Kidney (tissue), 14 donors: ENCODE results near the gene MCU. TPM values are rescaled to one million over a fixed set of nuclear protein-coding genes. Genes with fewer than 3 reads are reported as not detected.

ENCODE experiments used
- DNase-seq, 5 donors: peaks; one replicate each; pipeline ENCODE4 v3.0.0-alpha.2; 2013 to 2020
- FAIRE-seq: peaks from 2 replicates; lab custom pipeline; 2012; peaks lifted over from hg19 to GRCh38; lab: Jason Lieb, UNC
- H3K27ac ChIP-seq, 2 donors: one replicate each; pipeline ENCODE4 v1.7.0; 2013; ENCODE audit warnings: low read depth in 2 of 2, low read length in 2 of 2, inconsistent platforms in 1 of 2
- H3K27me3 ChIP-seq: one replicate; pipeline ENCODE4 v1.7.1; 2013; ENCODE audit warnings: low read length, inconsistent platforms; ENCODE audit not compliant: control insufficient read depth, insufficient read depth
- H3K36me3 ChIP-seq, 3 donors: one replicate each; pipeline versions ENCODE4 v1.7.0 to v1.7.1; 2013; ENCODE audit warnings: low read length in 3 of 3, control low read depth in 1 of 3, inconsistent platforms in 1 of 3; ENCODE audit not compliant: insufficient read depth in 3 of 3, control insufficient read depth in 2 of 3
- H3K4me1 ChIP-seq, 3 donors: one replicate each; pipeline versions ENCODE4 v1.7.0 to v1.7.1; 2013; ENCODE audit warnings: low read length in 3 of 3, inconsistent platforms in 1 of 3, low read depth in 1 of 3; ENCODE audit not compliant: control insufficient read depth in 2 of 3, insufficient read depth in 2 of 3
- H3K4me3 ChIP-seq, 3 donors: one replicate each; pipeline versions ENCODE4 v1.7.0 to v1.8.1; 2013; ENCODE audit warnings: low read length in 3 of 3, control low read depth in 1 of 3, inconsistent platforms in 1 of 3
- H3K9ac ChIP-seq, 3 donors: one replicate each; pipeline versions ENCODE4 v1.7.0 to v1.7.1; 2013; ENCODE audit warnings: low read length in 3 of 3, control low read depth in 1 of 3, inconsistent platforms in 1 of 3
- H3K9me3 ChIP-seq, 3 donors: one replicate each; pipeline versions ENCODE4 v1.7.0 to v1.7.1; 2013; ENCODE audit warnings: low read length in 3 of 3, control low read depth in 1 of 3, inconsistent platforms in 1 of 3; ENCODE audit not compliant: control insufficient read depth in 2 of 3, insufficient read depth in 1 of 3
- intact Hi-C: fragments of 100-400 bp; cut with DNase I; formaldehyde crosslinking; loops from one replicate; pipeline ENCODE4 v1.11.1; 2022
- polyA plus RNA-seq: library from polyadenylated mRNA; stranded (reverse); fragments of 350-450 nt; fragmentation: Illumina TruSeq; extraction: RNeasy Lipid Tissue Mini Kit (QIAGEN cat#74804); gene quantifications from one replicate; pipeline ENCODE4 v1.2.3, GENCODE V29; 2014; ENCODE audit warnings: low read depth, low replicate concordance; ENCODE audit not compliant: insufficient read depth
- total RNA-seq: library from RNA; stranded (reverse); fragmentation: NEBNext Ultra II Directional; extraction: Animal tissue kit (Norgen Biotek cat#: 25700); gene quantifications from one replicate; pipeline ENCODE4 v1.2.1, GENCODE V29; 2021
- TF ChIP-seq, protein P1 (sequence below): IDR thresholded peaks from 3 replicates; pipeline ENCODE4 v1.5.1; 2012; ENCODE audit warnings: mild to moderate bottlenecking, moderate library complexity, borderline replicate concordance; ENCODE audit not compliant: insufficient read depth; ENCODE audit errors: extremely low read depth
- donor health status: control.
- donor health status: control.
- donor health status: control.
- donor health status: control.
- donor health status: control.
- donor health status: DM: yes; HTN: yes; CAD: no.
- donor health status: Normal renal cell carcinoma (clear cell type).

MCU gene
- total and polyA plus RNA-seq, 2 donors from 2014 or later = 18.6 to 37.6 TPM

DNA sequence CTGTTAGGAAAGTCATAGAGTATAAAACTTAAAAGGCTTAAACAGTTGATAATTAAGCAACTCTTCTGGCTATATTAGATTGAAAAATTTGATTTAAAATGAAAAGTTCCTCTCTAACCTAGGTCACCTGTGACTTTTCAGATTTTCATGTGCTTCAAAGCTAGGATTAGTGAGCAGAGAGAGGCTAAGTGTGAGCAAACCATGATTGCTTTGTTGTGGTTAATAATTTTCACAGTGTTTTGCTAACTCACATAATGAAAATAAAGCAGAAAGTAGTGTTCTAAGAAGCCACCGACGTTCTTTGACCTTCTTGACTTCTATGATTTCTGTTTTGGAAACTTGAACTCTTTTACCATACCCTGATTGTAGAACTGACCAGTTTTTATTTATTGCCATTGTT is 126.1 kb downstream of the MCU start:
- FAIRE-seq = no peak
- Histone ChIP-seq H3K9ac (no peak overlapping the region), H3K4me1 (peaks cover 0 to 4% (median 2%) of the 10 kb centered on the region in 3 donors), H3K27me3 (no peaks in the 10 kb centered on the region), H3K9me3 (peaks cover 0 to 2% (median 0%) of the 10 kb centered on the region in 3 donors), H3K36me3 (no peaks in the 10 kb centered on the region), H3K27ac (no peak overlapping the region), H3K4me3 (no peak overlapping the region)
- intact Hi-C loops = no loop called here
- DNase-seq = no peak
- TF ChIP-seq, protein P1, sequence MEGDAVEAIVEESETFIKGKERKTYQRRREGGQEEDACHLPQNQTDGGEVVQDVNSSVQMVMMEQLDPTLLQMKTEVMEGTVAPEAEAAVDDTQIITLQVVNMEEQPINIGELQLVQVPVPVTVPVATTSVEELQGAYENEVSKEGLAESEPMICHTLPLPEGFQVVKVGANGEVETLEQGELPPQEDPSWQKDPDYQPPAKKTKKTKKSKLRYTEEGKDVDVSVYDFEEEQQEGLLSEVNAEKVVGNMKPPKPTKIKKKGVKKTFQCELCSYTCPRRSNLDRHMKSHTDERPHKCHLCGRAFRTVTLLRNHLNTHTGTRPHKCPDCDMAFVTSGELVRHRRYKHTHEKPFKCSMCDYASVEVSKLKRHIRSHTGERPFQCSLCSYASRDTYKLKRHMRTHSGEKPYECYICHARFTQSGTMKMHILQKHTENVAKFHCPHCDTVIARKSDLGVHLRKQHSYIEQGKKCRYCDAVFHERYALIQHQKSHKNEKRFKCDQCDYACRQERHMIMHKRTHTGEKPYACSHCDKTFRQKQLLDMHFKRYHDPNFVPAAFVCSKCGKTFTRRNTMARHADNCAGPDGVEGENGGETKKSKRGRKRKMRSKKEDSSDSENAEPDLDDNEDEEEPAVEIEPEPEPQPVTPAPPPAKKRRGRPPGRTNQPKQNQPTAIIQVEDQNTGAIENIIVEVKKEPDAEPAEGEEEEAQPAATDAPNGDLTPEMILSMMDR = no peak

DNA sequence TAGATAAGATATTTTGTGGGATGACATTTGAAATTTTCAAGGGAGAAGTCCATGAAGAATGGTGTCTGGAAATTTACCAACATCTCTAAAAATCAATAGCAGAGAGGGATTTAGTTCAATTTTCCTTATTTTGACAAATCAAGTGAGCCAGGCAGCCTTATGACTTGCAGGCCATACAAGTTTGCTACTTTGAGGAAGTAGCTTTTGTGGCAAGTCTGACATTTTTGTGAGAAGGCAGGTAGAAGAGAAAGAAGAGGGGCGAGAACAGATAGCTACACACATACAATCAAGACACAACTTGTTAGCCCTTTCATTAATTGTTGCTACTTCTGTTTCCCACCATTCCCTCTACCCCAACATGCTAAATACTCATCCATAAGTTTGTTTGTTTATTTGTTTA is 127.1 kb downstream of the MCU start:
- Histone ChIP-seq H3K27me3 (no peaks in the 10 kb centered on the region), H3K4me3 (no peak overlapping the region), H3K27ac (no peak overlapping the region), H3K4me1 (peaks cover 0 to 4% (median under 1%) of the 10 kb centered on the region in 3 donors), H3K9me3 (peaks cover 0 to 2% (median 0%) of the 10 kb centered on the region in 3 donors), H3K36me3 (no peaks in the 10 kb centered on the region), H3K9ac (no peak overlapping the region)
- DNase-seq (no peak), FAIRE-seq (no peak)
- intact Hi-C loops = no loop called here
- TF ChIP-seq, protein P1 = no peak

DNA sequence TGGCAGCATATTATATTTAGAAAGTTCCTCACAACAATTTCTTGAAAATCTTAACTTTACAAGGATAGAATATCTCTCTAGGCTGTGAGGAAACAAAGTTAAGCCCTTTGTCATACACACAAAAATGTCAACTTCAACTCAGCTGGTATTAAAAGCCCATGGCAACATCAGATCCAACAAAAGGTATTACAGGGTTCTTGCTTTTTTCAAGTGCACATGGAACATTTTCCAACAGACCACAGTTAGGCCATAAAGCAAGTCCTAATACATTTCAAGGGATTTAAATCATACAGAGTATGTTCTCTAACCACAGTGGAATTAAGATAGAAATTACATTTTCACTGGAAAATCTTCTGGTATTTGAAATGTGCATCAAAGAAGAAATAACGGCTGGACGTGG is 129.7 kb downstream of the MCU start:
- intact Hi-C loops = loop anchor here (10.0 kb wide), 1 partner anchor 127 kb away; the partner anchor contains the start of gene MCU
- TF ChIP-seq, protein P1 = no peak
- H3K27ac ChIP-seq = no peak overlapping the region
- peaks cover 0 to 4% (median 0%) of the 10 kb centered on the region in 3 donors for H3K4me1 ChIP-seq
- no peak overlapping the region for H3K4me3 ChIP-seq
- H3K9ac ChIP-seq = no peak overlapping the region
- no peak for FAIRE-seq
- no peaks in the 10 kb centered on the region for H3K27me3 ChIP-seq
- no peak for DNase-seq
- no peaks in the 10 kb centered on the region for H3K36me3 ChIP-seq
- H3K9me3 ChIP-seq = peaks cover 0 to 2% (median 0%) of the 10 kb centered on the region in 3 donors
